Measurements from ENCODE around the gene CAND2. TPM values are rescaled to one million over a fixed set of nuclear protein-coding genes. Genes with fewer than 3 reads are reported as not detected.

Gene CAND2
- total RNA-seq, 4 donors from 2014 or later = 0.63 to 4.2 (median 2.8) TPM

DNA sequence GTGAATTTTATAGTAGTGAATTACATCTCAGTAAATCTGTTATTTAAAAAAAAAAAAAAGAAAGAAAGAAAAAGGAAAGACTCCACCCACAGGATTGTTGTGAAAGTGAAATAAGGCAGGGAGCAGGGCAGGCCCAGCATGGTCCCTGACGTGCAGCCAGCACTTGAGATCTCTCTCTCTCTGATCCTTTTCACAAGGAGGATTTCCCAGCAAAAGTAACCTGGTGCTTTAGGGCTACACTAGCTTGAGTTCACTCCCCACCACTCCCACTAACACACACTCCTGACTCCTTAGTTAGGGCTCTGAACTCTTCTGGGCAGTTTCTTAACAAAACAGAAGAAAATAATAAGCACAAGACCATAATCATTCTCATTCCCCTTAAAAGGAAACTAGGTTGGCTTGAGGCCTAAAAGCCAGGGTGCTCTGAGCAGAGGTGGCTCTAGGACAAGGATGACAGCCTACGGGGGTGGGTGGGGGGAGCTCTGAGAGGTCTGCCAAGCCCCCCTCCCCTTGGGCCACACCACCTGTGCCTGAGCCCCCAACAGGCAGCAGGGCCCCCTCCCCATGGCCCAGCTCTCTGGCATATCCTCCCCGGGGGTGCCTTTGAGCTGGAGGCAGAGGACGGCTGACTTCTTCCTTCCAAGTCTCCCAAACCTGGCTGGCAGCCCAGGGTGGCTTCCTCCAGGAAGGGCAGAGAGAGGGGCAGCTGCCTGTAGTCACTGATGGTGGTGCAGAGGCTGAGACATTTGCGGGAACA, 38.3 kb upstream of the CAND2 start:
- H3K4me3 ChIP-seq (ENCODE audit: low read depth, poor library complexity, severe bottlenecking) = no peak overlapping the region
- 14 to 19% methylated on average over 5 of the region's 5 CpGs for WGBS, 2 donors
- DNase-seq (ENCODE audit: low spot score in 2 of 2) = no peak
- TF ChIP-seq, protein P1, sequence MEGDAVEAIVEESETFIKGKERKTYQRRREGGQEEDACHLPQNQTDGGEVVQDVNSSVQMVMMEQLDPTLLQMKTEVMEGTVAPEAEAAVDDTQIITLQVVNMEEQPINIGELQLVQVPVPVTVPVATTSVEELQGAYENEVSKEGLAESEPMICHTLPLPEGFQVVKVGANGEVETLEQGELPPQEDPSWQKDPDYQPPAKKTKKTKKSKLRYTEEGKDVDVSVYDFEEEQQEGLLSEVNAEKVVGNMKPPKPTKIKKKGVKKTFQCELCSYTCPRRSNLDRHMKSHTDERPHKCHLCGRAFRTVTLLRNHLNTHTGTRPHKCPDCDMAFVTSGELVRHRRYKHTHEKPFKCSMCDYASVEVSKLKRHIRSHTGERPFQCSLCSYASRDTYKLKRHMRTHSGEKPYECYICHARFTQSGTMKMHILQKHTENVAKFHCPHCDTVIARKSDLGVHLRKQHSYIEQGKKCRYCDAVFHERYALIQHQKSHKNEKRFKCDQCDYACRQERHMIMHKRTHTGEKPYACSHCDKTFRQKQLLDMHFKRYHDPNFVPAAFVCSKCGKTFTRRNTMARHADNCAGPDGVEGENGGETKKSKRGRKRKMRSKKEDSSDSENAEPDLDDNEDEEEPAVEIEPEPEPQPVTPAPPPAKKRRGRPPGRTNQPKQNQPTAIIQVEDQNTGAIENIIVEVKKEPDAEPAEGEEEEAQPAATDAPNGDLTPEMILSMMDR (IDR thresholded peaks at IDR 0.05) = no peak
- no peak for TF ChIP-seq POLR2A (IDR thresholded peaks at IDR 0.05)
- intact Hi-C loops (cut with DNase I; ENCODE audit: low total_unique reads) = no loop called here

DNA sequence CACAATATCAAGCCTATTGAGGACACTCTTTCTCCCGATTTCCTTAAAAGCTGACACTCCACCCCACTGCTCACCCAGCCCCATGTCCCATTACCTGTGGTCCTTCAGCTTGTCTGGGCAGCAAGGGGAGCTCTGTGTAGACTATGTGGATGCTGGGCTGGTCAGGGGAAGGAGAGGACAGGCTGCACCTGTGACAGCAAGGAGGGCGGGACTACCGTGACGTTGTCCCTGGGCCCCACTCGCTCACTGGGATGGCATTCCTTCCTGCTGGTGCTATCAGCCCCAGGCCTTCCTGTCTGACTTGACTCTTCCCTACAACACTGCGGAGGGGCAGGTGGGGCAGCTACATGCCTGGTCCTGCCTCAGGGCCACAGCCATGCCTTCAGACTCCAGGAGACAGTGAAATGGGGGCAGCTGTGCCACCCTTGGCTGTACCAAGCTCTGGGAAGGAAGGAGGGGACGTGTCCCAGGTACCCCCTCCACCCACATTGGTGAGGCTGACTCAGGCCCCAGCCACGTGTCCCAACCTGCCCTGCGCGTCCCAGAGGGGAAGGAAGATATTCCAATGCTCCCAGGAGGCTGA, 37.3 kb upstream of the CAND2 start, which contains the start of gene TMEM40:
Gene TMEM40 (minus strand): TSS at position 163 of the 583 bp plus-strand sequence. CDS start 9,427 bp downstream, outside the sequence.
- intact Hi-C loops (cut with DNase I; ENCODE audit: low total_unique reads) = no loop called here
- no peak within 1 kb of the TSS for H3K4me3 ChIP-seq (ENCODE audit: low read depth, poor library complexity, severe bottlenecking)
- WGBS, 2 donors = 49% methylated on average over 10 of the region's 10 CpGs
- TF ChIP-seq POLR2A (IDR thresholded peaks at IDR 0.05) = no peak
- TF ChIP-seq, protein P1 (IDR thresholded peaks at IDR 0.05) = no peak
- peak; percentile 54 to 87 for DNase-seq (ENCODE audit: low spot score in 2 of 2)

DNA sequence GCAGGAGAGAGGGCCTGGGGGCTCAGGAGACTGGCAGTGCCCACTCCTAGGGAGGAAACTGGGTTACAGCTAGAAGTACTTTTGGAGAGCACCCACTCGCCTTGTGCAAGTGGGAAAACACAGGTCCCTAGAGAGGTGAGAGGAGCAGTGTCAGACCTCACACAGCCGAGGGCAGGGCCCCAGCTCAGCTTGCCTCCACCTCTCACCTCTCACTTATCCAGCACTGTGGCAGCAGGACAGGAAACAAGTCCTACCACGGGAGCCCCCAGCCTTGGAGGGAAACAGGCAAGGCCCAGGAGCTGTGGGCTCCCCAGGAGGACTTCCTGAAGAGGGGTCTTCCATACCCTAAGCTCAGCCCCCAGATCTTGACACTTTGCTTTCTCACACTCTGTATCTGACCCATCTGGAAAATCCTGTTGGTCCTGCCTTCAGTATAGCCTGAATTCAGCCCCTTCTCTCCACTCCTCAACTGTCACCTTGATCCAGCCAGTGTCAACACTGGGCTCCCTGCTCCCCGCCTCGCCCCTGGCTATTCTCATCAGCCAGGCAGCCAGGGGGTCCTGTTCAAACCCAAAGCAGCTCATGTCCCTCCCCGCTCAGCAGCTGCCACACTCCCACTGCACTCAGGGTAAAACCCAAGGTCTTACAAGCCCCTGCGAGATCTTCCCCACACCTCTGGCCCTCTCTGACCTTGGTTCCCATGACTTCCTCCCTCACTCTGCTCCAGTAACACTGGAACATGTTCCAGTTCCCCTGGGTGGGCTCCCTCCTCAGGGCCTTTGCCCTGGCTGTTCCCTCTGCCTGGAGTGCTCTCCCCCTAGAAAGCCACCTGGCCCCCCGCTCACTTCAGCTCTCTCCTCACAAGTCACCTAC, 36.6 kb upstream of the CAND2 start:
- DNase-seq (ENCODE audit: low spot score in 2 of 2) = no peak
- no peak overlapping the region for H3K4me3 ChIP-seq (ENCODE audit: low read depth, poor library complexity, severe bottlenecking)
- intact Hi-C loops (cut with DNase I; ENCODE audit: low total_unique reads) = no loop called here
- TF ChIP-seq, protein P1 (IDR thresholded peaks at IDR 0.05) = no peak
- no peak for TF ChIP-seq POLR2A (IDR thresholded peaks at IDR 0.05)
- WGBS, 2 donors = 46 to 69% methylated on average over 8 of the region's 8 CpGs

DNA sequence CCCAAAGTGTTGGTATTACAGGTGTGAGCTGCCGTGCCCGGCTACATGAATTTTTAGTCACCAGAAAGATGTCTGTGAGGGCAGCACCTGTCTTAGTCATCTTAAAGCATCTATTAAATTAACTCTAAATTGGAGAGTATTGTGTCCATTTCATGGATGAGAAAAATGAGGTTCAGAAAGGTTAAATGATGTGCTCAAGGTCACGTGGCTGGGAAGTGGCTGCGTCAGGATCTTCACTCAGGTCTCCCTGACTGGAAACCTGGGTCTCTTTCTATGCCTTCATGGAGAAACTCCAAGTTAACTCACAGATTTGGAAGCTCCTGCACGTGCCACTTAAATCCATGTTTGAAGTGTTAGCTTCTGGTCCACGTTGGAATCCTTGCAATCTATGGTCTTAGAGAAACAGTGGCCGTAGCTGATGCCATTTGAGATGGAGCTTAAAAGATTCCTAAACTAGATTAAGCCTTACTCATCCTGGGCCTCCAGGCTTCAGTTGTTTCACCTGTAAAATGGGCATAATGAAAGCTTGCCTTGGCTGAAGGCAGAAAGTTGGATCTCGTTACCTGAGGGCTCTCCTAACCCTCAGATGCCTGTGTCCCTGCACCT, 32.2 kb upstream of the CAND2 start:
- no peak overlapping the region for H3K4me3 ChIP-seq (ENCODE audit: low read depth, poor library complexity, severe bottlenecking)
- TF ChIP-seq, protein P1 (IDR thresholded peaks at IDR 0.05) = no peak
- no peak for TF ChIP-seq POLR2A (IDR thresholded peaks at IDR 0.05)
- WGBS, 2 donors = 81 to 83% methylated on average over 8 of the region's 8 CpGs
- intact Hi-C loops (cut with DNase I; ENCODE audit: low total_unique reads) = no loop called here
- DNase-seq (ENCODE audit: low spot score in 2 of 2) = no peak

DNA sequence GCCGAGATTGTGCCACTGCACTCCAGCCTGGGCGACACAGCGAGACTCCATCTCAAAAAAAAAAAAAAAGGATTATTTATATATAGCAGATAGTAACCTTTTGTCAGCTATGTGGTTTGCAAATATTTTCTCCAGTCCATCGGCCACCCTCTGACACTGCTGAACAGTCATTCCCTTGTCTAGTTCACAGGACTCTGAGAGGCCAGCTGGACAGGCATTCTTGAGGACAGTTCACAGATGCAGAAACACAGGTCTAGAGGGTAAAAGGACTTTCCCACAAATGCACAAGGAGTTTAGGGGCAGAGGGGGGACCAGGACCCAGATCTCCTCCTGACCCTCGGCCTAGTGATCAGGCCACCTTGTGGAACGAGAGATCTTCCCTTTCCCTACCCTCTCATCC, 29.9 kb upstream of the CAND2 start:
- H3K4me3 ChIP-seq (ENCODE audit: low read depth, poor library complexity, severe bottlenecking) = no peak overlapping the region
- no peak for DNase-seq (ENCODE audit: low spot score in 2 of 2)
- 79 to 88% methylated on average over 6 of the region's 6 CpGs for WGBS, 2 donors
- intact Hi-C loops (cut with DNase I; ENCODE audit: low total_unique reads) = no loop called here
- TF ChIP-seq, protein P1 (IDR thresholded peaks at IDR 0.05) = no peak
- no peak for TF ChIP-seq POLR2A (IDR thresholded peaks at IDR 0.05)
